IPS-15b (cell line): ENCODE measurements around the gene SLU7.

Experiments used
- H3K27me3 ChIP-seq: one replicate; pipeline ENCODE4 v1.6.1; 2013; ENCODE audit warnings: low read length; ENCODE audit not compliant: control insufficient read depth, insufficient read depth
- H3K36me3 ChIP-seq: one replicate; pipeline ENCODE4 v1.6.1; 2013; ENCODE audit warnings: low read length; ENCODE audit not compliant: control insufficient read depth, insufficient read depth
- H3K4me1 ChIP-seq: one replicate; pipeline ENCODE4 v1.6.1; 2013; ENCODE audit warnings: mild to moderate bottlenecking, low read length; ENCODE audit not compliant: control insufficient read depth, insufficient read depth
- H3K4me3 ChIP-seq: one replicate; pipeline ENCODE4 v1.5.1; 2013; ENCODE audit warnings: low read depth, low read length
- H3K9ac ChIP-seq: one replicate; pipeline ENCODE4 v1.6.1; 2013; ENCODE audit warnings: low read depth, mild to moderate bottlenecking, low read length
- H3K9me3 ChIP-seq: one replicate; pipeline ENCODE4 v1.6.1; 2013; ENCODE audit warnings: mild to moderate bottlenecking, low read length; ENCODE audit not compliant: control insufficient read depth, insufficient read depth

SLU7 gene

GRCh38 chr5:160460377-160461049 is 41.6 kb upstream of the SLU7 start:
- Histone ChIP-seq H3K4me3 (no peak overlapping the region), H3K9ac (no peak overlapping the region), H3K27me3 (no peaks in the 10 kb centered on the region), H3K36me3 (no peaks in the 10 kb centered on the region), H3K4me1 (no peaks in the 10 kb centered on the region), H3K9me3 (peaks cover 2% of the 10 kb centered on the region)

GRCh38 chr5:160458806-160459800 is 40.2 kb upstream of the SLU7 start:
- H3K4me1 ChIP-seq, result no peaks in the 10 kb centered on the region
- H3K36me3 ChIP-seq, result no peaks in the 10 kb centered on the region
- H3K9ac ChIP-seq, result no peak overlapping the region

GRCh38 chr5:160457252-160457651 is 38.4 kb upstream of the SLU7 start:
- Histone ChIP-seq H3K9ac (no peak overlapping the region), H3K4me3 (no peak overlapping the region), H3K27me3 (no peaks in the 10 kb centered on the region), H3K9me3 (peaks cover 2% of the 10 kb centered on the region), H3K36me3 (no peaks in the 10 kb centered on the region), H3K4me1 (no peaks in the 10 kb centered on the region)

More at GRCh38 chr5:160458806-160459800, 40.2 kb upstream of the SLU7 start:
- Histone ChIP-seq H3K27me3 (no peaks in the 10 kb centered on the region), H3K9me3 (peaks cover 2% of the 10 kb centered on the region), H3K4me3 (no peak overlapping the region)

GRCh38 chr5:160456480-160457177 is 37.7 kb upstream of the SLU7 start:
- Histone ChIP-seq H3K4me3 (no peak overlapping the region), H3K9me3 (peaks cover 2% of the 10 kb centered on the region), H3K4me1 (no peaks in the 10 kb centered on the region), H3K36me3 (no peaks in the 10 kb centered on the region), H3K27me3 (no peaks in the 10 kb centered on the region), H3K9ac (no peak overlapping the region)

- no peak overlapping the region for H3K9ac ChIP-seq
- no peaks in the 10 kb centered on the region for H3K27me3 ChIP-seq
- H3K4me1 ChIP-seq, result no peaks in the 10 kb centered on the region
- no peak overlapping the region for H3K4me3 ChIP-seq
- H3K36me3 ChIP-seq, result no peaks in the 10 kb centered on the region
- H3K9me3 ChIP-seq, result no peaks in the 10 kb centered on the region
These were observed 36.7 kb upstream of the SLU7 start for GRCh38 chr5:160455600-160455999.

- H3K4me3 ChIP-seq, result no peak overlapping the region
- H3K36me3 ChIP-seq, result no peaks in the 10 kb centered on the region
- no peak overlapping the region for H3K9ac ChIP-seq
- H3K27me3 ChIP-seq, result no peaks in the 10 kb centered on the region
- no peaks in the 10 kb centered on the region for H3K9me3 ChIP-seq
- H3K4me1 ChIP-seq, result no peaks in the 10 kb centered on the region
These were observed 34.9 kb upstream of the SLU7 start for GRCh38 chr5:160453751-160454150.

- no peak overlapping the region for H3K9ac ChIP-seq
- H3K36me3 ChIP-seq, result no peaks in the 10 kb centered on the region
- no peaks in the 10 kb centered on the region for H3K4me1 ChIP-seq
- no peaks in the 10 kb centered on the region for H3K27me3 ChIP-seq
- no peak overlapping the region for H3K4me3 ChIP-seq
- H3K9me3 ChIP-seq, result no peaks in the 10 kb centered on the region
These were observed 33.9 kb upstream of the SLU7 start for GRCh38 chr5:160452795-160453194.

GRCh38 chr5:160452036-160452435 is 33.2 kb upstream of the SLU7 start:
- Histone ChIP-seq H3K27me3 (no peaks in the 10 kb centered on the region), H3K9ac (no peak overlapping the region), H3K36me3 (no peaks in the 10 kb centered on the region), H3K4me1 (no peaks in the 10 kb centered on the region), H3K4me3 (no peak overlapping the region), H3K9me3 (no peaks in the 10 kb centered on the region)

- Histone ChIP-seq H3K4me1 (no peaks in the 10 kb centered on the region), H3K4me3 (no peak overlapping the region), H3K9ac (no peak overlapping the region)
These were observed 32.4 kb upstream of the SLU7 start for GRCh38 chr5:160451281-160451680.

GRCh38 chr5:160450164-160450932 is 31.5 kb upstream of the SLU7 start:
- no peaks in the 10 kb centered on the region for H3K4me1 ChIP-seq
- no peaks in the 10 kb centered on the region for H3K27me3 ChIP-seq
- no peak overlapping the region for H3K4me3 ChIP-seq
- no peaks in the 10 kb centered on the region for H3K36me3 ChIP-seq
- no peaks in the 10 kb centered on the region for H3K9me3 ChIP-seq
- no peak overlapping the region for H3K9ac ChIP-seq

More at GRCh38 chr5:160451281-160451680, 32.4 kb upstream of the SLU7 start:
- Histone ChIP-seq H3K36me3 (no peaks in the 10 kb centered on the region), H3K27me3 (no peaks in the 10 kb centered on the region), H3K9me3 (no peaks in the 10 kb centered on the region)

GRCh38 chr5:160449458-160449857 is 30.6 kb upstream of the SLU7 start:
- Histone ChIP-seq H3K9ac (no peak overlapping the region), H3K4me1 (no peaks in the 10 kb centered on the region), H3K36me3 (no peaks in the 10 kb centered on the region), H3K9me3 (no peaks in the 10 kb centered on the region), H3K4me3 (no peak overlapping the region), H3K27me3 (no peaks in the 10 kb centered on the region)
